Nephron (organoid): ENCODE data around the gene ZNF185.
A peak's percentile ranks its signal among the peaks of the same experiment; 100 is the strongest.

Experiments used
- H3K27ac Mint-ChIP-seq, 3 experiments: 2 replicates each; pipeline ENCODE4 v1.8.0; 2020; ENCODE audit warnings: mixed read lengths in 3 of 3, mild to moderate bottlenecking in 2 of 3, moderate library complexity in 1 of 3
- H3K27me3 Mint-ChIP-seq: 2 replicates; pipeline ENCODE4 v1.8.0; 2021; ENCODE audit warnings: low read depth, mild to moderate bottlenecking, moderate library complexity, mixed read lengths
- H3K36me3 Mint-ChIP-seq: 2 replicates; pipeline ENCODE4 v1.8.0; 2020; ENCODE audit warnings: low read depth, mixed read lengths
- H3K4me1 Mint-ChIP-seq: 2 replicates; pipeline ENCODE4 v1.8.0; 2020; ENCODE audit warnings: mixed read lengths
- H3K4me3 Mint-ChIP-seq, 3 experiments: 2 replicates each; pipeline ENCODE4 v1.8.0; 2020; ENCODE audit warnings: mild to moderate bottlenecking in 3 of 3, mixed read lengths in 3 of 3, moderate library complexity in 2 of 3
- H3K9me3 Mint-ChIP-seq: 2 replicates; pipeline ENCODE4 v1.8.0; 2020; ENCODE audit warnings: mixed read lengths
- TF ChIP-seq, protein P1 (sequence below), 3 experiments: fragments of 200-600 bp; sonication (generic); IDR thresholded peaks; one replicate each; pipeline ENCODE4 v1.5.0; 2021; ENCODE audit warnings: antibody characterized with exemption in 3 of 3; ENCODE audit not compliant: unreplicated experiment in 3 of 3

The ZNF185 gene

DNA sequence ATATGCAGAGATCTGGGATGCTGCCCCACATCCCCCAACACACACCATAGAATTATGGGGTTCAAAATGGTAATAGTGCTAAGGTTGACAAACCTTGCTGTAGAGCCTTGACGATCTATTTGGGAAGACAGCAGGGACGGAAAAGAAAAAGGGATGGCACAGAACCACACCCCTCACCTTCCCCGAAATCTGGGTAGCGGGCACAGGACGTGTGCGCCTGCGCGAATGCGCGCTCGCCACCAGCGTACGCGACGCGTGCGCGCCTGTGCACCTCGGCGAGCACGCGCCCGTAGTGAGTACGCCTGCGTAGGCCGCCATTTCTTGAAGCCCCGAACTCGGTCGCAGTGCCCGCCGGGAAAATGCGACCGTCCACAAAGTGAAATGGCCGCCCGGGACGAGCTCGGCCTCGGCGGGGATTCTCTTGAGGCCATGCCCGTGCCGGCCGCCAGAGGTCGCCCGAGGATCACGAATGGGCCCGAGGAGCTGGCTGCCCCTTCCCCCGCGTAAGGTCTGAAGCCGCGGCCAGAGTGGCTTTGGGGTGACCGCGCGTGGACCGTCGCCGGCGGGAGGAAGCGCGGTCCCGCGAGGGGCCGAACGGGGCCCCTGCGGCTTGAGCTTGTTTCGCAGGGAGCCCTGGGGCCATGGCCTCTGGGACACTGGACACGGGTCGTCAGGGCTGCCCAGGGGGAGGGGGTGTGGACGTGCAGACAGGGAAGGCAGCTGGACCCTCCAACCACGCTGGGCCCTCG lies 43.6 kb downstream of the ZNF185 start:
- TF ChIP-seq, protein P1, sequence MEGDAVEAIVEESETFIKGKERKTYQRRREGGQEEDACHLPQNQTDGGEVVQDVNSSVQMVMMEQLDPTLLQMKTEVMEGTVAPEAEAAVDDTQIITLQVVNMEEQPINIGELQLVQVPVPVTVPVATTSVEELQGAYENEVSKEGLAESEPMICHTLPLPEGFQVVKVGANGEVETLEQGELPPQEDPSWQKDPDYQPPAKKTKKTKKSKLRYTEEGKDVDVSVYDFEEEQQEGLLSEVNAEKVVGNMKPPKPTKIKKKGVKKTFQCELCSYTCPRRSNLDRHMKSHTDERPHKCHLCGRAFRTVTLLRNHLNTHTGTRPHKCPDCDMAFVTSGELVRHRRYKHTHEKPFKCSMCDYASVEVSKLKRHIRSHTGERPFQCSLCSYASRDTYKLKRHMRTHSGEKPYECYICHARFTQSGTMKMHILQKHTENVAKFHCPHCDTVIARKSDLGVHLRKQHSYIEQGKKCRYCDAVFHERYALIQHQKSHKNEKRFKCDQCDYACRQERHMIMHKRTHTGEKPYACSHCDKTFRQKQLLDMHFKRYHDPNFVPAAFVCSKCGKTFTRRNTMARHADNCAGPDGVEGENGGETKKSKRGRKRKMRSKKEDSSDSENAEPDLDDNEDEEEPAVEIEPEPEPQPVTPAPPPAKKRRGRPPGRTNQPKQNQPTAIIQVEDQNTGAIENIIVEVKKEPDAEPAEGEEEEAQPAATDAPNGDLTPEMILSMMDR (IDR thresholded peaks at IDR 0.05; ENCODE audit: unreplicated experiment in 3 of 3), result peak; percentile 65 to 78 (median 70)
- Mint-ChIP-seq H3K9me3 (peaks cover 24% of the 10 kb centered on the region), H3K27me3 (peaks cover 2% of the 10 kb centered on the region), H3K36me3 (peaks cover 3% of the 10 kb centered on the region), H3K4me3 (peak overlapping the region; percentile 90 to 94 (median 92)), H3K27ac (peak overlapping the region; percentile 76 to 88 (median 77)), H3K4me1 (peaks cover 9% of the 10 kb centered on the region)

DNA sequence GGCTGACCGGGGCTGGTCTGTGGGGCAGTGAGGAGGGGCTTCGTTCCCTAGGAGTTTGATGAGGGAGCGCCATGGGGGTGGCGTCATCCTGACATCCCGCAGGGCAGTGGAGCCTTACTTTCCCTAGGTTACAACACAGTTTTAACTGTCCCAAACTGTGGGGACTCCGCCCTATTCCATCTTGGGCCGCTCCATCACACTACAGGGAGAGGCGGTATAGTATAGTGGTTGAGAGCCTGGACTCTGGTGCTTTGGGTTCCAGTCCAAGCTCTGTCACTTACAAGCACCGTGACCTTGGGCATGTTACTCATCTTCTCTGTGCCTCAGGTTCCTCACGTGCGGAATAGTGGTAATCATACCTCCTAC lies 44.2 kb downstream of the ZNF185 start:
- no peaks in the 10 kb centered on the region for H3K27me3 Mint-ChIP-seq
- H3K4me1 Mint-ChIP-seq, result peaks cover 10% of the 10 kb centered on the region

DNA sequence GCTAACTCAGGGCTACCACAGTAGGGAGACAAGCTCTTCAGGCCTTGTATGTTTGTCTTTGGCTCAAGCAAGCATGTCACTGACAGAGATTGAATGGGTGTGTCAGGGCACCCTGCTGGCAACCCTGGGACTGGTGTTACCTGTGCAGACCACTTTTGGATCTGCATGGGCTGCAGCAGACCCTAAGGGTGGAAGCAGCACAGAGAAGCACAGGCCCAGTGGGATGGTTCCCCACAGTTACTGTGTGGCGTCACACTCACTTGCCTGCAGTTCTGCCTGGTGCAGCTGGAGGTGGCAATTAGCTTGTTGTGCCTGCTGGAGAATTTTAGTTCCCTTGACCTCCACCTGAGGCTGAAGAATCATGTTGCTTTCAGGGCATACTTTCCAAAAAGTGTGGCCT lies 46.0 kb downstream of the ZNF185 start:
- Mint-ChIP-seq H3K36me3 (peaks cover 7% of the 10 kb centered on the region), H3K4me3 (no peak overlapping the region), H3K9me3 (peaks cover 26% of the 10 kb centered on the region), H3K27ac (no peak overlapping the region), H3K27me3 (no peaks in the 10 kb centered on the region), H3K4me1 (peaks cover 10% of the 10 kb centered on the region)
- TF ChIP-seq, protein P1 (IDR thresholded peaks at IDR 0.05; ENCODE audit: unreplicated experiment in 3 of 3), result no peak

More for the DNA sequence above, 44.2 kb downstream of the ZNF185 start:
- Mint-ChIP-seq H3K27ac (peak overlapping the region; percentile 42 to 62 (median 49)), H3K36me3 (peaks cover 7% of the 10 kb centered on the region), H3K4me3 (peak overlapping the region; percentile 73 to 90 (median 82)), H3K9me3 (peaks cover 27% of the 10 kb centered on the region)
- TF ChIP-seq, protein P1 (IDR thresholded peaks at IDR 0.05; ENCODE audit: unreplicated experiment in 3 of 3), result no peak

DNA sequence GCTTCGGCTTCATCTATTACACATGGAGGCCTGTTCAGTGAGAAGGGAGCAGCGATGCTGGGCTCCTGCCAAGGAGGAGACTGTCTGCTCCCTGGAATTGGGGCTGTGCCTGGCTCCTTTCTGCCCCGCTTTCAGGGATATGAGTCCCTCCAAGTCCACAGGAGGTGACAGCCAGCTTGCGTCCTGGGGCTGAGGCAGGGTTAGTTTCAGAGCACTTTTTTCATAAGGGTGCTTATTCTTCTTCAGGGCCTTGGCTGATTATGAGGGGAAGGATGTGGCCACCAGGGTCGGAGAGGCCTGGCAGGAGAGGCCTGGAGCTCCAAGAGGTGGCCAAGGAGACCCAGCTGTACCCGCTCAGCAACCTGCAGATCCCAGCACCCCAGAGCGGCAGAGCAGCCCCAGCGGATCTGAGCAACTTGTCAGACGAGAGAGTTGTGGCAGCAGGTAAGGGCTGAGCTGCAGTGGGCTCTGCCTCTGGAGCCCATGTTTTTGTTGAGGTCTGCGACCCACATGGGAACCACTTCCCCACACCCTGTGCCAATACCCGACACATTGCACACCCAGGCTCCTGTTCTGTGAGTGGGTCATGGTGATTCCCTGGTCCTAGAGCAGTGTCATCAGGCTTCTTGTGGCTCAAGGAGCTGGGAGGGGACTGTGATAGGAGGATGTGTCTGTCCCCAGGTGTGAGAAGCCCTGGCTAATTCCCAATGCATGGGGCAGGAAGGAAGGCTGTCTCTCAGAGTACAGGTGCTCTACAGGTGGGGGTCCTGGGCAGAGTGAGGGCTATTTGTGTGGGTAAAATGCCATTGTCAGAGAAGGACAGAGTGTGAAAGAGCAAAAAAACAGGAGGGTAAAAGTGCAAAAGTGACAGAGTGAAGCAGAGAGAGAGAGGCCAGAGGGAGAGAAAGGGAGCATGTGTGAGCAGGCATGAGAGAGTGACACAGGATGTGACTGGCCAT lies 47.4 kb downstream of the ZNF185 start:
- H3K9me3 Mint-ChIP-seq, result peaks cover 26% of the 10 kb centered on the region
- no peak overlapping the region for H3K4me3 Mint-ChIP-seq
- H3K27ac Mint-ChIP-seq, result no peak overlapping the region
- H3K4me1 Mint-ChIP-seq, result peaks cover 10% of the 10 kb centered on the region
- TF ChIP-seq, protein P1 (IDR thresholded peaks at IDR 0.05; ENCODE audit: unreplicated experiment in 3 of 3), result no peak
- no peaks in the 10 kb centered on the region for H3K27me3 Mint-ChIP-seq
- H3K36me3 Mint-ChIP-seq, result peaks cover 7% of the 10 kb centered on the region

DNA sequence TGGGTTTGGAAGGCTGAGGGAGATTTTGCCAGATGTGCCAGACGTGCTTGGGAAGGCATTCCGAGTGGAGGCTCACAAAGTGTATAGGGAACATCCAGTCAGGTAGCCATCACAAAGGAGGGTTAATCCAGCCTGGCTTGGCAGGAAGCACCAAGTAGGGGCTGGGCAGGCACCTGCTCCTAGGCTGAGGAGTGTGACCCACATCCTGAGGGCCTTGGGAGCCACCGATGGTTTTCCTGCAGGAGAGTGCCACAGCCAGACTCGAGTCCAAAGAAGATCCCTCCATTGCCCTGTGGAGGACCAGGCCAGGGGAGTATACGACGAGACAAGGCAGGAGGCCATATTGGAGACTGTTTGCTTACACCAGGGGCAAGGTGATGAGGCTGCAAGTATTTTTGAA lies 48.8 kb downstream of the ZNF185 start:
- TF ChIP-seq, protein P1 (IDR thresholded peaks at IDR 0.05; ENCODE audit: unreplicated experiment in 3 of 3), result no peak
- H3K36me3 Mint-ChIP-seq, result peaks cover 7% of the 10 kb centered on the region
- peaks cover 5% of the 10 kb centered on the region for H3K4me1 Mint-ChIP-seq
- no peaks in the 10 kb centered on the region for H3K27me3 Mint-ChIP-seq
- peaks cover 18% of the 10 kb centered on the region for H3K9me3 Mint-ChIP-seq
- no peak overlapping the region for H3K4me3 Mint-ChIP-seq
- H3K27ac Mint-ChIP-seq, result peak overlapping the region in 1 of 3 experiments; percentile 19
